ENCODE measurements around the gene PDLIM4.

- TF ChIP-seq CTCF (conservative IDR thresholded peaks at IDR 0.05) (no peak), ZFX (IDR thresholded peaks at IDR 0.05) (no peak)
These were observed 39.2 kb upstream of the PDLIM4 start for GRCh38 chr5:132218321-132218720.
